ENCODE measurements around the gene PRR36.

Gene PRR36

DNA sequence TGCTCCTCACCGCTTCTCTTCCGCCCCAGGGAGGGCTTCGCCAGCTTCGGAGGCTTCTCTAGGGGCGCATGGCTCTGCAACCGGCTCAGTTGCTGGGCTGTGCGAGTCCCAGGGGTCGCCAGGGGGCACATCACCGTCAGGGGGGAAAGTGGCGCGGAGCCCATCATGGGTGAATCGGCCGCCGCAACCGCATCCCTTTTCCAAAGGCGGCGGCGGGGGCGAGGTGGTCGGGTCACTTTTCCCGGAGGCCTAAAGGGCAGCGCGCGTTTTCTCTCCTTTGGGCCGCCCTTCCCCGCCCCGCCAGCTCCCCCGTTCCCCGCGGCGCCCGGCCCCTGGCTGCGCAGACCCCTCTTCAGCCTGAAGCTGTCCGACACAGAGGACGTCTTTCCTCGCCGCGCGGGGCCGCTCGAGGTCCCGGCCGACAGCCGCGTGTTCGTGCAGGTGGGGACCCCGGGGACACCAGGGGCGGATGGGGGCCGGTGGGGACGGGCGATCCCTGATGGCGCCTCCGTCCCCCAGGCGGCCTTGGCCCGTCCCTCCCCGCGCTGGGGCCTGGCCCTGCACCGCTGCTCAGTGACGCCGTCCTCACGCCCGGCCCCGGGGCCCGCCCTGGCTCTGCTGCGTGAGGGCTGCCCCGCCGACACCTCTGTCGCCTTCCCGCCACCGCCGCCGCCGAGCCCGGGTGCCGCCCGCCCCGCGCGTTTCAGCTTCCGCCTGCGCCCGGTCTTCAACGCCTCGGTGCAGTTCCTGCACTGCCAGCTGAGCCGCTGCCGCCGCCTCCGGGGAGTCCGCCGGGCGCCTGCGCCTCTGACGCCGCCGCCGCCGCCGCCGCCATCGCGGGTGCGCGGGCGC, 42.1 kb upstream of the PRR36 start:
- H3K4me3 ChIP-seq (ENCODE audit: low read depth, low read length), result peak overlapping the region; percentile 39
- DNase-seq (ENCODE audit: low read depth), result peak; percentile 48
- TF ChIP-seq, protein P1, sequence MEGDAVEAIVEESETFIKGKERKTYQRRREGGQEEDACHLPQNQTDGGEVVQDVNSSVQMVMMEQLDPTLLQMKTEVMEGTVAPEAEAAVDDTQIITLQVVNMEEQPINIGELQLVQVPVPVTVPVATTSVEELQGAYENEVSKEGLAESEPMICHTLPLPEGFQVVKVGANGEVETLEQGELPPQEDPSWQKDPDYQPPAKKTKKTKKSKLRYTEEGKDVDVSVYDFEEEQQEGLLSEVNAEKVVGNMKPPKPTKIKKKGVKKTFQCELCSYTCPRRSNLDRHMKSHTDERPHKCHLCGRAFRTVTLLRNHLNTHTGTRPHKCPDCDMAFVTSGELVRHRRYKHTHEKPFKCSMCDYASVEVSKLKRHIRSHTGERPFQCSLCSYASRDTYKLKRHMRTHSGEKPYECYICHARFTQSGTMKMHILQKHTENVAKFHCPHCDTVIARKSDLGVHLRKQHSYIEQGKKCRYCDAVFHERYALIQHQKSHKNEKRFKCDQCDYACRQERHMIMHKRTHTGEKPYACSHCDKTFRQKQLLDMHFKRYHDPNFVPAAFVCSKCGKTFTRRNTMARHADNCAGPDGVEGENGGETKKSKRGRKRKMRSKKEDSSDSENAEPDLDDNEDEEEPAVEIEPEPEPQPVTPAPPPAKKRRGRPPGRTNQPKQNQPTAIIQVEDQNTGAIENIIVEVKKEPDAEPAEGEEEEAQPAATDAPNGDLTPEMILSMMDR (IDR thresholded peaks at IDR 0.05; ENCODE audit: insufficient read depth, low read depth, low read length, missing control alignments), result no peak

DNA sequence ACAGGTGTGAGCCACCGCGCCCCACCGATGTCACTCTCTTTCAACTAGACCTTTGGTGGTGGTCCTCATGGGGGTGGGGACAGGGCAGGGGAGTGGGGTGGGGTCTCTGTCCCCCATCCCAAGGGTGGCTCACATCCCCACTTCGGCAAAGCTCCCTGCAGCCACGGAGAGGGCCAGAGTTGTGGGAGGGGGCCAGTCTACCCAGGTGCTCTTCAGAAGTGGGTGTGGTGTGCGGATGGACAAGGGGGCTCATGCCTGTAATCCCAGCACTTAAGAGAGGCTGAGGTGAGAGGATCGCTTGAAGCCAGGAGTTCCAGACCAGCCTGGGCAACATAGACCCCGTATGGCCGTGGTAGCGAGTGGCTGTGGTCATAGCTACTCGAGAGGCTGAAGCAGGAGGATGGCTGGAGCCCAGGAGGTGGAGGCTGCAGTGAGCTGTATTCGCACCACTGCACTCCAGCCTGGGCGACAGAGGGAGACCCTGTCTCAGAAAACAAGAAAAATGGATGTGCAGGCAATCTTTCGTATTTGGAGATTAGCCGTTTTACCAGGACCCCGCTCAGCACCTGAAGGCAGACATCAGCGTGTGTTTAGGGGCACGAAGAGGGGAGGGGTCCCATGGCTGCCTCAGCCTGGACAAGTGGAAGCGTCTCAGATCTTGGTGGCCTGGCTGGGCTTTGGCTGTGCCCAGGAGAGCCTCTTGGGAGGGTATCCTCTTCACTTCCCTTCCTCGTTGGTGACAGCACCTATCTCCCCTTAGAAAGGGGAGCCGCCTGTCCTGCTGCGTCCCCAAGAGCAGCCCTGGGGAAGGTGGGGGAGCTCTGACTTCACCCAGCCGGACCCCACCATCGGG, 41.3 kb upstream of the PRR36 start:
- TF ChIP-seq, protein P1 (IDR thresholded peaks at IDR 0.05; ENCODE audit: insufficient read depth, low read depth, low read length, missing control alignments), result no peak
- no peak for DNase-seq (ENCODE audit: low read depth)
- no peak overlapping the region; the same call in 1 of the 2 replicates for H3K4me3 ChIP-seq (ENCODE audit: low read depth, low read length)

- TF ChIP-seq, protein P1 (IDR thresholded peaks at IDR 0.05; ENCODE audit: insufficient read depth, low read depth, low read length, missing control alignments), result no peak
- no peak within 1 kb of the TSS for H3K4me3 ChIP-seq (ENCODE audit: low read depth, low read length)
- DNase-seq (ENCODE audit: low read depth), result no peak
These were observed 40.4 kb upstream of the PRR36 start, which contains the start of gene TGFBR3L for GRCh38 chr19:7914598-7915045. Gene TGFBR3L, plus strand, starts transcription at chr19:7914830.

- TF ChIP-seq, protein P1 (IDR thresholded peaks at IDR 0.05; ENCODE audit: insufficient read depth, low read depth, low read length, missing control alignments), result no peak
- DNase-seq (ENCODE audit: low read depth), result no peak
- H3K4me3 ChIP-seq (ENCODE audit: low read depth, low read length), result no peak overlapping the region
These were observed 39.9 kb upstream of the PRR36 start for GRCh38 chr19:7914099-7914498.

- TF ChIP-seq, protein P1 (IDR thresholded peaks at IDR 0.05; ENCODE audit: insufficient read depth, low read depth, low read length, missing control alignments), result no peak
- DNase-seq (ENCODE audit: low read depth), result no peak
- no peak overlapping the region for H3K4me3 ChIP-seq (ENCODE audit: low read depth, low read length)
These were observed 39.5 kb upstream of the PRR36 start for GRCh38 chr19:7913652-7914051.

- no peak for DNase-seq (ENCODE audit: low read depth)
- TF ChIP-seq, protein P1 (IDR thresholded peaks at IDR 0.05; ENCODE audit: insufficient read depth, low read depth, low read length, missing control alignments), result no peak
- H3K4me3 ChIP-seq (ENCODE audit: low read depth, low read length), result no peak overlapping the region
These were observed 38.7 kb upstream of the PRR36 start for GRCh38 chr19:7912697-7913564.

Data from GM12865 (cell line).